H1 (cell line): ENCODE measurements around the gene RBM17. TPM values are rescaled to one million over a fixed set of nuclear protein-coding genes. Genes with fewer than 3 reads are reported as not detected.

Experiments
- BACH1 ChIP-seq: IDR thresholded peaks from 2 replicates; pipeline ENCODE4 v1.6.1; 2012; ENCODE audit warnings: low read length, improper control_type of control experiment
- BRCA1 ChIP-seq: IDR thresholded peaks from 2 replicates; pipeline ENCODE4 v1.6.1; 2012; ENCODE audit warnings: low read depth, low read length, improper control_type of control experiment
- CHD1 ChIP-seq: IDR thresholded peaks from 2 replicates; pipeline ENCODE4 v1.6.1; 2012; ENCODE audit warnings: low read depth, low read length, improper control_type of control experiment
- CTCF ChIP-seq, 3 experiments: IDR thresholded peaks; 1 replicate in 2 of 3; 2 replicates in 1 of 3; pipeline versions ENCODE4 v1.5.1 to v1.6.1; 2011; ENCODE audit warnings: low read length in 3 of 3, mild to moderate bottlenecking in 3 of 3, inconsistent platforms in 2 of 3, low read depth in 1 of 3, moderate library complexity in 1 of 3; ENCODE audit not compliant: insufficient read depth in 1 of 3; ENCODE audit errors: control extremely low read depth in 1 of 3
- JUND ChIP-seq: IDR thresholded peaks from 2 replicates; pipeline ENCODE4 v1.6.1; 2011; ENCODE audit warnings: mild to moderate bottlenecking, improper control_type of control experiment, low read length
- MAFK ChIP-seq: IDR thresholded peaks from 2 replicates; pipeline ENCODE4 v1.6.1; 2012; ENCODE audit warnings: low read depth, mild to moderate bottlenecking, improper control_type of control experiment, low read length
- SP2 ChIP-seq: IDR thresholded peaks from 2 replicates; pipeline ENCODE4 v1.6.1; 2012; ENCODE audit warnings: mild to moderate bottlenecking, low read length, inconsistent platforms
- TEAD4 ChIP-seq: IDR thresholded peaks from 2 replicates; pipeline ENCODE4 v1.6.1; 2012; ENCODE audit warnings: low read depth, low read length, inconsistent platforms, mixed read lengths
- YY1 ChIP-seq: IDR thresholded peaks from 2 replicates; pipeline ENCODE4 v1.6.1; 2011; ENCODE audit warnings: low read depth, mild to moderate bottlenecking, low read length
- polyA plus RNA-seq, 7 experiments: library from polyadenylated mRNA; depleted of rRNA in 3 of 7; stranded (reverse) in 5 of 7; unstranded in 2 of 7; fragments of >200 nt in 5 of 7; fragments of 200-250 nt in 2 of 7; gene quantifications; 1 replicate in 5 of 7; 2 replicates in 1 of 7; 4 replicates in 1 of 7; pipeline versions ENCODE4 v1.2.1 to v1.2.3, GENCODE V29; 2011 to 2013; ENCODE audit warnings: missing spikeins in 2 of 7, mixed read lengths in 2 of 7
- total RNA-seq: library from RNA; stranded (reverse); fragmentation: NEBNext Ultra II Directional; extraction: Animal tissue kit (Norgen Biotek cat#: 25700); gene quantifications from 2 replicates; pipeline ENCODE4 v1.2.1, GENCODE V29; 2021

RBM17 gene
- total and polyA plus RNA-seq, 2 of the 8 experiments (the other 6 are each of a cell fraction or from before 2014, with no cell fraction given): 15.7 to 128 TPM

GRCh38 chr10:6114805-6115341, 26.0 kb downstream of the RBM17 start (continued):
- TF ChIP-seq CTCF (IDR thresholded peaks at IDR 0.05; ENCODE audit: control extremely low read depth in 1 of 3, insufficient read depth in 1 of 3, low read depth in 1 of 3, low read length in 3 of 3) (no peak), CHD1 (no peak), YY1 (no peak), BACH1 (no peak), TEAD4 (no peak), MAFK (no peak), JUND (no peak), BRCA1 (no peak), SP2 (no peak)
- TF ChIP-seq, all 59 proteins: peak for 0
